Gastrocnemius medialis (tissue), 4 donors: ENCODE results near the gene NEO1.

ENCODE experiments used
- POLR2A ChIP-seq, 2 donors: fragments of 450-650 bp; IDR thresholded peaks; one replicate each; pipeline ENCODE4 v1.6.1; 2017; ENCODE audit warnings: antibody characterized with exemption in 2 of 2, mild to moderate bottlenecking in 2 of 2, moderate library complexity in 2 of 2
- TF ChIP-seq, protein P1 (sequence below), 5 experiments: fragments of 450-650 bp in 3 of 5; fragments of 200-600 bp in 2 of 5; sonication (generic) in 2 of 5; IDR thresholded peaks in 4 of 5; conservative IDR thresholded peaks in 1 of 5; 1 replicate in 4 of 5; 2 replicates in 1 of 5; pipeline ENCODE4 v1.5.1; 2016 to 2019; ENCODE audit warnings: antibody characterized with exemption in 5 of 5, mild to moderate bottlenecking in 3 of 5, moderate library complexity in 3 of 5

DNA sequence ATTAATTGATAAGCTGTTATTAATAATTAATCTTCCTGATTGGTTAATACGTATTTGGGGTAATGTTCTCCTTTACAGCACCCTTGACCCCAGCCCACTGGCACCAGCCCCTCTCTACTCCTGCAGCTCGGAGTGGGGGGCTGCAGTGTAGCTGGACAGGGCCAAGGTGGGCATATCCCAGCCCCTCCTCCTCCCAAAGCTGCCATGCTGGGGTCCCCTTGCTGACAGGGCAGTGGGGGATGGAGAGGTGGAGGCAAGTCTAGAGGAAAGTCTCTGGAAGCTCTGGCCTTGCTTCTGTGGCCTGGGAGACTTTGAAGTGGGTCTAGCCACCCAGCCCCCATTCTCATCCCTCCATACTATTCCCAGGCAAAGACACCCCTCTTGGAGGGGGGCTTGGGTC, 280.7 kb downstream of the NEO1 start:
- TF ChIP-seq, protein P1, sequence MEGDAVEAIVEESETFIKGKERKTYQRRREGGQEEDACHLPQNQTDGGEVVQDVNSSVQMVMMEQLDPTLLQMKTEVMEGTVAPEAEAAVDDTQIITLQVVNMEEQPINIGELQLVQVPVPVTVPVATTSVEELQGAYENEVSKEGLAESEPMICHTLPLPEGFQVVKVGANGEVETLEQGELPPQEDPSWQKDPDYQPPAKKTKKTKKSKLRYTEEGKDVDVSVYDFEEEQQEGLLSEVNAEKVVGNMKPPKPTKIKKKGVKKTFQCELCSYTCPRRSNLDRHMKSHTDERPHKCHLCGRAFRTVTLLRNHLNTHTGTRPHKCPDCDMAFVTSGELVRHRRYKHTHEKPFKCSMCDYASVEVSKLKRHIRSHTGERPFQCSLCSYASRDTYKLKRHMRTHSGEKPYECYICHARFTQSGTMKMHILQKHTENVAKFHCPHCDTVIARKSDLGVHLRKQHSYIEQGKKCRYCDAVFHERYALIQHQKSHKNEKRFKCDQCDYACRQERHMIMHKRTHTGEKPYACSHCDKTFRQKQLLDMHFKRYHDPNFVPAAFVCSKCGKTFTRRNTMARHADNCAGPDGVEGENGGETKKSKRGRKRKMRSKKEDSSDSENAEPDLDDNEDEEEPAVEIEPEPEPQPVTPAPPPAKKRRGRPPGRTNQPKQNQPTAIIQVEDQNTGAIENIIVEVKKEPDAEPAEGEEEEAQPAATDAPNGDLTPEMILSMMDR (IDR thresholded peaks at IDR 0.05 in 4 of 5, conservative IDR thresholded peaks at IDR 0.05 in 1 of 5) = no peak
- TF ChIP-seq POLR2A (IDR thresholded peaks at IDR 0.05) = no peak
